Aorta (tissue), 5 donors: ENCODE measurements around the gene BTBD6. TPM values are rescaled to one million over a fixed set of nuclear protein-coding genes. Genes with fewer than 3 reads are reported as not detected.
A peak's percentile ranks its signal among the peaks of the same experiment; 100 is the strongest.

ENCODE experiments used
- ATAC-seq: fragments of 200-7000 bp; cut with Tn5 transposase; one replicate; pipeline ENCODE4 v1.9.1; 2022; ENCODE audit warnings: moderate library complexity; ENCODE audit not compliant: low FRiP score
- DNase-seq, 2 donors: peaks; one replicate each; pipeline ENCODE4 v3.0.0-alpha.2; 2020
- H3K27ac ChIP-seq, 2 donors: one replicate each; pipeline ENCODE4 v1.5.1; 2013; ENCODE audit warnings: low read length in 2 of 2, mild to moderate bottlenecking in 2 of 2, moderate library complexity in 2 of 2, control low read depth in 1 of 2, inconsistent platforms in 1 of 2, low read depth in 1 of 2
- H3K27me3 ChIP-seq, 2 donors: one replicate each; pipeline ENCODE4 v1.6.1; 2013; ENCODE audit warnings: control low read depth in 1 of 2, low read length in 1 of 2, mild to moderate bottlenecking in 1 of 2, moderate library complexity in 1 of 2; ENCODE audit not compliant: insufficient read depth in 2 of 2, control insufficient read depth in 1 of 2
- H3K36me3 ChIP-seq, 2 donors: one replicate each; pipeline ENCODE4 v1.6.1; 2013; ENCODE audit warnings: control low read depth in 1 of 2, low read length in 1 of 2, mild to moderate bottlenecking in 1 of 2; ENCODE audit not compliant: insufficient read depth in 2 of 2, control insufficient read depth in 1 of 2
- H3K4me1 ChIP-seq, 2 donors: one replicate each; pipeline ENCODE4 v1.6.1; 2013; ENCODE audit warnings: low read length in 2 of 2, control low read depth in 1 of 2, mild to moderate bottlenecking in 1 of 2, moderate library complexity in 1 of 2; ENCODE audit not compliant: insufficient read depth in 2 of 2, control insufficient read depth in 1 of 2
- H3K4me3 ChIP-seq, 2 donors: one replicate each; pipeline ENCODE4 v1.5.1; 2013; ENCODE audit warnings: low read length in 2 of 2, control low read depth in 1 of 2, mild to moderate bottlenecking in 1 of 2
- H3K9me3 ChIP-seq: one replicate; pipeline ENCODE4 v1.6.1; 2013; ENCODE audit warnings: mild to moderate bottlenecking, low read length; ENCODE audit not compliant: control insufficient read depth
- WGBS, 2 donors: extraction: QIAGEN DNeasy Blood & Tissue Kit; methylation state at CpG; one replicate each; pipeline ENCODE4 v1.1.7; 2013; 5-methylcytosine and 5-hydroxymethylcytosine counted together
- intact Hi-C, 2 donors: fragments of 100-400 bp; cut with DNase I; formaldehyde crosslinking; loops; one replicate each; pipeline versions ENCODE4 v1.14.2 to v1.15.0; 2022
- long read RNA-seq, 2 donors: library from polyadenylated mRNA; unstranded; transcript quantifications; one replicate each; pipeline ENCODE4 v2.0.0, GENCODE V29; 2020 to 2021
- polyA plus RNA-seq, 2 donors: library from polyadenylated mRNA; stranded (reverse); fragments of 200-250 nt; gene quantifications; one replicate each; pipeline ENCODE4 v1.2.3, GENCODE V29; 2013
- total RNA-seq, 2 donors: library from RNA; stranded (reverse); fragmentation: NEBNext Ultra II Directional; extraction: Animal tissue kit (Norgen Biotek cat#: 25700); gene quantifications; one replicate each; pipeline ENCODE4 v1.2.1, GENCODE V29; 2021
- donor health status: healthy with polysubstance abuse.
- donor health status: Bipolar disorder and iron deficiency.
- donor health status: DM: no; HTN: no; CAD: no.
- donor health status: DM: no; HTN: no; CAD: no.
- donor health status: DM: yes; HTN: yes; CAD: no.

BTBD6 gene
- 10 to 100 TPM; 39.1 to 40.4 TPM for total RNA-seq
- 10 to 100 TPM; 45.2 to 99.4 TPM for polyA plus RNA-seq
- long read RNA-seq, donor 1, transcript BTBD6-204 (3 exons, 2,195 nt): major isoform, 9 of 18 reads
- long read RNA-seq, donor 1, partial matches to known transcripts: 0 of 18 reads
- long read RNA-seq, donor 1, other reads (novel, unspliced or antisense): 6 of 18 reads
- long read RNA-seq, donor 2, transcript BTBD6-203 (4 exons, 2,176 nt): major isoform, 51 of 76 reads
- long read RNA-seq, donor 2, transcript BTBD6-204 (3 exons, 2,195 nt): minor isoform, 13 of 76 reads
- long read RNA-seq, donor 2, partial matches to known transcripts: 6 of 76 reads
- long read RNA-seq, donor 2, other reads (novel, unspliced or antisense): 6 of 76 reads

DNA sequence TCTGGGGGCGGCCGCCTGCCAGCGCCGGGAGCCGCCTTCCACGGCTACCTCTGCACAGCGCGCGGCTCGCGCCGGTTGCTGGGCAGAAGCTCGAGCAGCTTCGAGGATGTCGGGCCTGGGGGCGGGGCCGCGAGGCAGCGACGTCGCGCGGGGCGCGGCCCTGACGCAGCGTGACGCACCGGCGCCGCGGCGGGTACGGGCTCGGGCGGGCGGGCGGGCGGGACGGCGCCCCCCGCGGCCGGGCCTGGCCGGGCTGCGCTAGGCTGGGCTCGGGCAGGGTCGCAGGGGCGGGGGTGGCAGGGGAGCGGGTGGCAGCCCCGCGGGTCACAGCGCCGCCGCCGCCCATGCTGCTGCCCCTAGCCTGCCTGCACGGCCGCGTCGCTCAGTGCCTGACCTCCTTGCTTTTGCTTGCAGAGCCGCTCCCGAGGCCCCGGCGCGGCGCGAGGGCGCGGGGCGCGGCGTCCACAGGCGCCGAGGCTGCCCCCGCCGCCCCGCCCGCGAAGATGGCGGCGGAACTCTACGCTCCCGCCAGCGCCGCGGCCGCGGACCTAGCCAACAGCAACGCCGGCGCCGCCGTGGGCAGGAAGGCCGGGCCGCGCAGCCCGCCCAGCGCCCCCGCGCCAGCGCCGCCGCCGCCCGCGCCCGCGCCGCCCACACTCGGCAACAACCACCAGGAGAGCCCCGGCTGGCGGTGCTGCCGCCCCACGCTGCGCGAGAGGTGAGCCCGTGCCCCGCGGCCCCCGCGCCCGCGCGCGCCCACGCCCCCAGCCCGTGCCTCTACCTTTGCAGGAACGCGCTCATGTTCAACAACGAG is at the start of gene BTBD6:
Gene BTBD6, plus strand, starts transcription at position 166 of the 814 bp plus-strand sequence. Its CDS starts 179 bp downstream, at position 345.
- DNase-seq (peak; percentile 92 to 95), ATAC-seq (peak; percentile 93)
- intact Hi-C loops: loop anchor here in 1 of 2 donors (10.0 kb wide), 1 partner anchor 56 kb away; the partner anchor contains the start of gene BRF1
- Histone ChIP-seq H3K4me1 (no peaks in the 10 kb centered on the region), H3K27ac (peak within 1 kb of the TSS in 1 of 2 donors; percentile 89), H3K27me3 (no peaks in the 10 kb centered on the region), H3K4me3 (peak within 1 kb of the TSS; percentile 70 to 83), H3K36me3 (no peaks in the 10 kb centered on the region), H3K9me3 (no peaks in the 10 kb centered on the region)
- WGBS, 2 donors: 1% methylated on average over 53 to 130 of the region's 130 CpGs

DNA sequence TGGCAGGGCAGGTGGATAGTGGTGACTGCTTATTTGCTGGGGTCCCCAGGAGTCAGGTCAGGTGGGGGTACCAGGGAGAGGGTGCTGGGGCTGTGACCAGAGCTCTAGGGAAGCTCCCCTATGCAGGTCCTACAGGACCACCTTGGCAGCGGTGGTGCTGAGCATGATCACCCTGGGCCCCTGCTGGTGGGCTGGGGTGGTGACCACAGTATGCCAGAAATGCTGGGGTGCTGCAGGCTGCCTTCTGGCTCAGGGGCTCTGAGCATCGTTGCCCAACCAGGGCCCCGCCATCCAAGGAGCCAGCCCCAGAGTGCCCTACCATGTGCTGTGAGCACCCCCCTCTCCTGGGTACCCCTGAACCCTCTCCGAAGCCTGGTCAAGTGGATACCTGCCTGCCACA is 49.7 kb upstream of the BTBD6 start:
- no peak for DNase-seq
- Histone ChIP-seq H3K4me3 (no peak overlapping the region), H3K9me3 (no peaks in the 10 kb centered on the region), H3K36me3 (no peaks in the 10 kb centered on the region), H3K4me1 (no peaks in the 10 kb centered on the region), H3K27ac (no peak overlapping the region), H3K27me3 (no peaks in the 10 kb centered on the region)
- intact Hi-C loops: no loop called here
- WGBS, 2 donors: 71 to 82% methylated on average over 4 of the region's 4 CpGs
- ATAC-seq: no peak

- no peak overlapping the region for H3K4me3 ChIP-seq
- H3K4me1 ChIP-seq: no peaks in the 10 kb centered on the region
- H3K36me3 ChIP-seq: no peaks in the 10 kb centered on the region
- DNase-seq (no peak), ATAC-seq (no peak)
- intact Hi-C loops: no loop called here
- no peak overlapping the region for H3K27ac ChIP-seq
- WGBS, 2 donors: 55 to 56% methylated on average over 18 of the region's 18 CpGs
- H3K9me3 ChIP-seq: no peaks in the 10 kb centered on the region
- no peaks in the 10 kb centered on the region for H3K27me3 ChIP-seq
Observed at GRCh38 chr14:105199093-105199492, 49.2 kb upstream of the BTBD6 start.

DNA sequence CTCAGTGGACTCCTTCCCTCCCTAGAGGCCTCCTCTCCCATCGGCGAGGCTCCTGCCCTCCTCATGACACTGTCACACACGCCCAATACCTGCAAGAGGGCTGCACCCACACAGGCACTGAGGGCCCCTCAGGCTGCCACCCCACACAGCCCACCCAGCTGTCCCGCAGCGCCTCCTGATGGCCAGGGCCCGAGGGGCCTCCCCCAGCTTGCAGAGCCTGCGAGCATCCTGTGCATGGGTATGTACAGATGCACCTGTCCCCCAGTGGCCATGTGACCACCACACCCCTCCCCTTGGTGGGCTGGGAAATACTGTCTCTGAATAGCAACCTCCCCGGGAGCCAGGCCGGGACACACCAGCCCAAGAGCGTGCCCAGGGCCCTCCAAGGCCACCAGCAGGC is 48.3 kb upstream of the BTBD6 start:
- no peak overlapping the region for H3K4me3 ChIP-seq
- H3K27me3 ChIP-seq: no peaks in the 10 kb centered on the region
- ATAC-seq: no peak
- H3K36me3 ChIP-seq: no peaks in the 10 kb centered on the region
- no peak overlapping the region for H3K27ac ChIP-seq
- DNase-seq: no peak
- no peaks in the 10 kb centered on the region for H3K9me3 ChIP-seq
- intact Hi-C loops: loop anchor here (5.0 to 10.0 kb wide), 3 partner anchors 108 to 335 kb away; partner anchors contain the start of gene TMEM121 (in 1 of the 2)
- WGBS, 2 donors: 79 to 83% methylated on average over 10 of the region's 10 CpGs
- H3K4me1 ChIP-seq: no peaks in the 10 kb centered on the region

DNA sequence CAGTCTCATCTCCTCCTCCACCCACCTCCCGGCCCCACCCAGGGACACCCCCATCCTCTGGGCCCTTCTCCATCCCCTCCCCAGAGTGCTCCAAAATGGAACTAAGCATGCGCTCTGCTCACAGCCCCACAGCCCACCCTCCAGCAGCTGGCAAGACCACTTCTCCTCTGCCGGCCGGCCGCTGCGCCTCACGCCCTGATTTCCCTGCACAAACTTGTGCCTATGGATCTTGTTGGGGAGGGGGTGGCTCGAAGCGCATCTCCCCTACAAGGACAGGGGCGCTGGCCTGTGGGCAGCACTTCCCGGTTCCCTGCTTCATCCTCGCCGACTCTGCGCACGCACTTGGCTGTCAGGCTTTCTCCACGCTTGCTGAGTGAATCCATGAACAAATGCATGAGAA is 47.7 kb upstream of the BTBD6 start:
- Histone ChIP-seq H3K4me3 (no peak overlapping the region), H3K9me3 (no peaks in the 10 kb centered on the region), H3K4me1 (no peaks in the 10 kb centered on the region), H3K27ac (no peak overlapping the region), H3K36me3 (no peaks in the 10 kb centered on the region), H3K27me3 (no peaks in the 10 kb centered on the region)
- WGBS, 2 donors: 82 to 87% methylated on average over 16 of the region's 16 CpGs
- no peak for ATAC-seq
- intact Hi-C loops: loop anchor here (5.0 to 10.0 kb wide), 3 partner anchors 108 to 334 kb away; partner anchors contain the start of gene TMEM121 (in 1 of the 2)
- no peak for DNase-seq

GRCh38 chr14:105201156-105201924 is 47.0 kb upstream of the BTBD6 start:
- Histone ChIP-seq H3K27me3 (no peaks in the 10 kb centered on the region), H3K27ac (no peak overlapping the region), H3K4me3 (no peak overlapping the region), H3K4me1 (no peaks in the 10 kb centered on the region), H3K9me3 (no peaks in the 10 kb centered on the region), H3K36me3 (no peaks in the 10 kb centered on the region)
- DNase-seq (no peak), ATAC-seq (no peak)
- 67 to 70% methylated on average over 26 to 28 of the region's 28 CpGs for WGBS, 2 donors
- intact Hi-C loops: loop anchor here (5.0 to 10.0 kb wide), 3 partner anchors 109 to 333 kb away; partner anchors contain the start of gene TMEM121 (in 1 of the 2)

- H3K4me1 ChIP-seq: no peaks in the 10 kb centered on the region
- no peak overlapping the region for H3K4me3 ChIP-seq
- H3K27ac ChIP-seq: no peak overlapping the region
- DNase-seq (no peak), ATAC-seq (no peak)
- no peaks in the 10 kb centered on the region for H3K36me3 ChIP-seq
- H3K27me3 ChIP-seq: no peaks in the 10 kb centered on the region
- WGBS, 2 donors: 44 to 47% methylated on average over 20 of the region's 20 CpGs
- intact Hi-C loops: loop anchor here (2.0 to 10.0 kb wide), 4 partner anchors 110 to 333 kb away; partner anchors contain the start of gene TMEM121 (in 1 of the 2)
- no peaks in the 10 kb centered on the region for H3K9me3 ChIP-seq
Observed at GRCh38 chr14:105201925-105202513, 46.3 kb upstream of the BTBD6 start.

GRCh38 chr14:105203057-105203531 is 45.2 kb upstream of the BTBD6 start:
- ATAC-seq: peak; percentile 69
- no peaks in the 10 kb centered on the region for H3K27me3 ChIP-seq
- no peaks in the 10 kb centered on the region for H3K9me3 ChIP-seq
- DNase-seq: peak; percentile 82 to 94
- 5% methylated on average over 17 to 18 of the region's 18 CpGs for WGBS, 2 donors
- no peak overlapping the region for H3K27ac ChIP-seq
- H3K36me3 ChIP-seq: no peaks in the 10 kb centered on the region
- no peak overlapping the region for H3K4me3 ChIP-seq
- intact Hi-C loops: loop anchor here (2.0 to 10.0 kb wide), 4 partner anchors 111 to 332 kb away; partner anchors contain the start of gene TMEM121 (in 1 of the 2)
- H3K4me1 ChIP-seq: no peaks in the 10 kb centered on the region
